GM13976 (cell line): Measurements from ENCODE around the gene BCL2L1.
"Not testable (repeated sequence)": the region's sequence is repeated elsewhere in the genome, so short reads cannot be mapped to it uniquely, and the experiment has no call there.

Experiments used
- DNase-seq: peaks from one replicate; pipeline ENCODE4 v3.0.0; 2012; ENCODE audit warnings: low spot score
- CTCF ChIP-seq: IDR thresholded peaks from 2 replicates; pipeline ENCODE4 v1.5.1; 2012; ENCODE audit warnings: borderline replicate concordance, mild to moderate bottlenecking; ENCODE audit not compliant: insufficient read depth; ENCODE audit errors: extremely low read depth, missing control alignments, control extremely low read depth
- in situ Hi-C: fragments of 300-500 bp; cut with MboI; formaldehyde crosslinking; loops from one replicate; pipeline ENCODE4 v1.12.0; 2022; ENCODE audit warnings: low sequenced_read_pairs, mixed read lengths, inconsistent platforms; ENCODE audit not compliant: unreplicated experiment

BCL2L1 gene

GRCh38 chr20:31637660-31638059 lies 85.0 kb downstream of the BCL2L1 start, which contains the start of gene COX4I2:
COX4I2 (plus strand) TSS chr20:31637912; CDS start chr20:31639018, 1,106 bp downstream.
- in situ Hi-C loops = no loop called here
- TF ChIP-seq CTCF = no peak
- DNase-seq = no peak

- in situ Hi-C loops = no loop called here
- no peak for TF ChIP-seq CTCF
- DNase-seq = no peak
These were observed 89.2 kb downstream of the BCL2L1 start for GRCh38 chr20:31633339-31633914.

- in situ Hi-C loops = no loop called here
- no peak for DNase-seq
- TF ChIP-seq CTCF = no peak
These were observed 89.9 kb downstream of the BCL2L1 start for GRCh38 chr20:31632548-31633338.

GRCh38 chr20:31630187-31630790 lies 92.4 kb downstream of the BCL2L1 start:
- TF ChIP-seq CTCF = no peak
- in situ Hi-C loops = no loop called here
- no peak for DNase-seq

- DNase-seq, in situ Hi-C loops: not testable (repeated sequence)
These were observed 94.6 kb downstream of the BCL2L1 start for GRCh38 chr20:31628057-31628456.

- DNase-seq, in situ Hi-C loops: not testable (repeated sequence)
These were observed 96.1 kb downstream of the BCL2L1 start for GRCh38 chr20:31626534-31626933.

GRCh38 chr20:31623123-31623505 lies 99.6 kb downstream of the BCL2L1 start:
- in situ Hi-C loops, DNase-seq: not testable (repeated sequence)

GRCh38 chr20:31620246-31620645 lies 102.4 kb downstream of the BCL2L1 start:
- TF ChIP-seq CTCF = no peak
- no peak for DNase-seq
- in situ Hi-C loops = no loop called here
